Mesendoderm (in vitro differentiated cells): ENCODE results near the gene ZNF469. TPM values are rescaled to one million over a fixed set of nuclear protein-coding genes. Genes with fewer than 3 reads are reported as not detected.

Experiments
- DNase-seq: peaks from one replicate; pipeline ENCODE4 v3.0.0; 2013
- H2AK5ac ChIP-seq: 2 replicates; pipeline ENCODE4 v1.6.1; 2013; ENCODE audit warnings: low read length, inconsistent platforms
- H2BK120ac ChIP-seq: 2 replicates; pipeline ENCODE4 v1.6.1; 2013; ENCODE audit warnings: low read depth, mild to moderate bottlenecking, low read length, moderate library complexity, mixed read lengths
- H2BK15ac ChIP-seq: replicated peaks from 2 replicates; pipeline ENCODE4 v1.6.1; 2013; ENCODE audit warnings: low read depth, mild to moderate bottlenecking, moderate library complexity
- H2BK5ac ChIP-seq: 2 replicates; pipeline ENCODE4 v1.6.1; 2013; ENCODE audit warnings: low read length, inconsistent platforms
- H3K18ac ChIP-seq: 2 replicates; pipeline ENCODE4 v1.6.1; 2013; ENCODE audit warnings: mild to moderate bottlenecking, low read length, mixed read lengths
- H3K23ac ChIP-seq: one replicate; pipeline ENCODE4 v1.6.1; 2013; ENCODE audit warnings: low read length
- H3K27ac ChIP-seq: 2 replicates; pipeline ENCODE4 v1.5.1; 2013; ENCODE audit warnings: low read depth, mild to moderate bottlenecking, inconsistent platforms, low read length, moderate library complexity
- H3K27me3 ChIP-seq: 2 replicates; pipeline ENCODE4 v1.6.1; 2013; ENCODE audit warnings: low read length, control low read depth, mild to moderate bottlenecking, inconsistent platforms; ENCODE audit not compliant: insufficient read depth, poor library complexity
- H3K36me3 ChIP-seq: 2 replicates; pipeline ENCODE4 v1.6.1; 2013; ENCODE audit warnings: low read length, inconsistent platforms; ENCODE audit not compliant: control insufficient read depth, insufficient read depth
- H3K4ac ChIP-seq: one replicate; pipeline ENCODE4 v1.6.1; 2013; ENCODE audit warnings: low read depth, mild to moderate bottlenecking, low read length, moderate library complexity
- H3K4me1 ChIP-seq: 2 replicates; pipeline ENCODE4 v1.6.1; 2013; ENCODE audit warnings: low read depth, low read length, inconsistent platforms; ENCODE audit not compliant: control insufficient read depth
- H3K4me2 ChIP-seq: 2 replicates; pipeline ENCODE4 v1.6.1; 2013; ENCODE audit warnings: low read length
- H3K4me3 ChIP-seq: 2 replicates; pipeline ENCODE4 v1.5.1; 2013; ENCODE audit warnings: mild to moderate bottlenecking, low read length
- H3K56ac ChIP-seq: one replicate; pipeline ENCODE4 v1.6.1; 2013; ENCODE audit warnings: low read length
- H3K79me1 ChIP-seq: 2 replicates; pipeline ENCODE4 v1.6.1; 2013; ENCODE audit warnings: low read length, inconsistent platforms
- H3K79me2 ChIP-seq: 2 replicates; pipeline ENCODE4 v1.6.1; 2013; ENCODE audit warnings: mild to moderate bottlenecking, low read length; ENCODE audit not compliant: control insufficient read depth, insufficient read depth
- H3K9ac ChIP-seq: 2 replicates; pipeline ENCODE4 v1.6.1; 2013; ENCODE audit warnings: low read length, inconsistent platforms
- H4K5ac ChIP-seq: one replicate; pipeline ENCODE4 v1.6.1; 2013; ENCODE audit warnings: low read length
- H4K8ac ChIP-seq: one replicate; pipeline ENCODE4 v1.6.1; 2013; ENCODE audit warnings: low read depth, mild to moderate bottlenecking, control low read depth, low read length, moderate library complexity
- WGBS: extraction: QIAGEN DNeasy Blood & Tissue Kit; methylation state at CpG from one replicate; pipeline ENCODE4 v1.1.7; 2013; ENCODE audit warnings: low lambda C conversion rate, missing lambda C conversion rate; ENCODE audit not compliant: insufficient coverage; ENCODE audit errors: extremely low coverage; 5-methylcytosine and 5-hydroxymethylcytosine counted together
- polyA plus RNA-seq, 2 experiments: library from polyadenylated mRNA; stranded (reverse); fragments of 200-250 nt; gene quantifications; one replicate each; pipeline ENCODE4 v1.2.3, GENCODE V29; 2013

ZNF469 gene, protein sequence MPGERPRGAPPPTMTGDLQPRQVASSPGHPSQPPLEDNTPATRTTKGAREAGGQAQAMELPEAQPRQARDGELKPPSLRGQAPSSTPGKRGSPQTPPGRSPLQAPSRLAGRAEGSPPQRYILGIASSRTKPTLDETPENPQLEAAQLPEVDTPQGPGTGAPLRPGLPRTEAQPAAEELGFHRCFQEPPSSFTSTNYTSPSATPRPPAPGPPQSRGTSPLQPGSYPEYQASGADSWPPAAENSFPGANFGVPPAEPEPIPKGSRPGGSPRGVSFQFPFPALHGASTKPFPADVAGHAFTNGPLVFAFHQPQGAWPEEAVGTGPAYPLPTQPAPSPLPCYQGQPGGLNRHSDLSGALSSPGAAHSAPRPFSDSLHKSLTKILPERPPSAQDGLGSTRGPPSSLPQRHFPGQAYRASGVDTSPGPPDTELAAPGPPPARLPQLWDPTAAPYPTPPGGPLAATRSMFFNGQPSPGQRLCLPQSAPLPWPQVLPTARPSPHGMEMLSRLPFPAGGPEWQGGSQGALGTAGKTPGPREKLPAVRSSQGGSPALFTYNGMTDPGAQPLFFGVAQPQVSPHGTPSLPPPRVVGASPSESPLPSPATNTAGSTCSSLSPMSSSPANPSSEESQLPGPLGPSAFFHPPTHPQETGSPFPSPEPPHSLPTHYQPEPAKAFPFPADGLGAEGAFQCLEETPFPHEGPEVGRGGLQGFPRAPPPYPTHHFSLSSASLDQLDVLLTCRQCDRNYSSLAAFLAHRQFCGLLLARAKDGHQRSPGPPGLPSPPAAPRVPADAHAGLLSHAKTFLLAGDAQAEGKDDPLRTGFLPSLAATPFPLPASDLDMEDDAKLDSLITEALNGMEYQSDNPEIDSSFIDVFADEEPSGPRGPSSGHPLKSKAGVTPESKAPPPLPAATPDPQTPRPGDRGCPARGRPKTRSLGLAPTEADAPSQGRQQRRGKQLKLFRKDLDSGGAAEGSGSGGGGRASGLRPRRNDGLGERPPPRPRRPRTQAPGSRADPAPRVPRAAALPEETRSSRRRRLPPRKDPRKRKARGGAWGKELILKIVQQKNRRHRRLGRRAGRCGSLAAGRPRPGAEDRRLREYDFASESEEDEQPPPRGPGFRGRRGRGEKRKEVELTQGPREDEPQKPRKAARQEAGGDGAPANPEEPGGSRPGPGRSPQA (N-terminal part only)
- 0.67 TPM for polyA plus RNA-seq (2013, experiment 1 of 2)
- 0.63 TPM for polyA plus RNA-seq (2013, experiment 2 of 2)

DNA sequence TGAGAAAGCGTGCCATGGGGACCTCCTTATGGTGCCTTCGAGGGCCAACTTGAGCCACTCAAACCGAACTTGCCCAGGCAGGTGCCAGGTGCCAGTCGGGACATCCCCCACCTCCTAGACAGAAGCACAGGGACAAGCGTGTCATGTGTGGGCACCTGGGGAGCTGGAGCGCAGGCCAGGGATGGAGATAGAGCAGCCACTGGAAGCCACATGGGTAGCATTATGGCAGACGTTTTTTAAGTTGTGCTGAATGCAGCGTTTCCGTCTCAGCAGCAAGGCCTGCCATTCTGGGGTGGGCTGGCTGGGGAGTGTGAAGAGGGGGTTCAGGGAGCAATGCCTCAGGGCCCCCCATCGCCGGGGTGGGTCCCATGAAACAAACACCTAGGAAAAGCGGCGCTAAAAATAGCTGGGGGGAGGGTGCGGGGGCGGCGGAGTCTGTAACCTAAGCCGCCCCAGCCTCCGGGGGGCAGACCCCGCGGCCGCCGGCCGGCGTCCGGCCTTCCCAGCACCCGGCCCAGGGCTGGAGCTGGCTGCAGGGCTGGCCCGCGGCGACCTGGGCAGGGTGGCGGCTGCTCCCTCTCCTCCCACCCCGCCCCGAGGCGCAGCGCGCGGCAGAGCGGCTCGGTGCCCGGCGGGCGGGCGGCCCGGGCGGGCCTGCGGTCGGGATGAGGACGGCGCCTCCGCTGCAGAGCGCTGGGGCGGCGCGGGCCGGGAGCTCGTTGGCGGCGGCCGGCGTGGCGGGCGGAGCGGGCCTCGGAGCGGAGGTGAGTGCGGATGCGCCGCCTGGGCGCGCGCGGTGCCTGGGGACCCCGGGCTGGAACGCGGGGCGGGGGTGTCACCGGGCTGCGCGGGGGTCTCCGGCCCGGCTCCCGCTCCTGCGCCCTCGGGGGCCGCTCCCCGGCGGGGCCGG, at the start of gene ZNF469:
Gene ZNF469 (plus strand): TSS at position 469 of the 910 bp plus-strand sequence. CDS start 44,512 bp downstream, outside the sequence.
- H3K4me3 ChIP-seq, result no peak within 1 kb of the TSS
- no peak for DNase-seq
- peak within 1 kb of the TSS; percentile 66 for H3K23ac ChIP-seq
- no peaks in the 10 kb centered on the region for H3K79me1 ChIP-seq
- no peak within 1 kb of the TSS for H3K27ac ChIP-seq
- H3K36me3 ChIP-seq, result no peaks in the 10 kb centered on the region
- no peaks in the 10 kb centered on the region for H3K4me1 ChIP-seq
- no peaks in the 10 kb centered on the region for H3K79me2 ChIP-seq
- no peak within 1 kb of the TSS for H2AK5ac ChIP-seq
- H3K4ac ChIP-seq, result no peak within 1 kb of the TSS
- peaks cover 20% of the 10 kb centered on the region for H3K27me3 ChIP-seq
- H3K4me2 ChIP-seq, result no peak within 1 kb of the TSS
- no peak within 1 kb of the TSS for H3K18ac ChIP-seq
- H2BK120ac ChIP-seq, result no peak within 1 kb of the TSS
- no peak within 1 kb of the TSS for H4K8ac ChIP-seq
- WGBS, result no CpG with 5 or more reads among the region's 87 CpGs
- no peak within 1 kb of the TSS for H2BK15ac ChIP-seq
- no peak within 1 kb of the TSS for H2BK5ac ChIP-seq
- peak within 1 kb of the TSS; percentile 49 for H3K56ac ChIP-seq
- no peak within 1 kb of the TSS for H4K5ac ChIP-seq
- H3K9ac ChIP-seq, result no peak within 1 kb of the TSS

DNA sequence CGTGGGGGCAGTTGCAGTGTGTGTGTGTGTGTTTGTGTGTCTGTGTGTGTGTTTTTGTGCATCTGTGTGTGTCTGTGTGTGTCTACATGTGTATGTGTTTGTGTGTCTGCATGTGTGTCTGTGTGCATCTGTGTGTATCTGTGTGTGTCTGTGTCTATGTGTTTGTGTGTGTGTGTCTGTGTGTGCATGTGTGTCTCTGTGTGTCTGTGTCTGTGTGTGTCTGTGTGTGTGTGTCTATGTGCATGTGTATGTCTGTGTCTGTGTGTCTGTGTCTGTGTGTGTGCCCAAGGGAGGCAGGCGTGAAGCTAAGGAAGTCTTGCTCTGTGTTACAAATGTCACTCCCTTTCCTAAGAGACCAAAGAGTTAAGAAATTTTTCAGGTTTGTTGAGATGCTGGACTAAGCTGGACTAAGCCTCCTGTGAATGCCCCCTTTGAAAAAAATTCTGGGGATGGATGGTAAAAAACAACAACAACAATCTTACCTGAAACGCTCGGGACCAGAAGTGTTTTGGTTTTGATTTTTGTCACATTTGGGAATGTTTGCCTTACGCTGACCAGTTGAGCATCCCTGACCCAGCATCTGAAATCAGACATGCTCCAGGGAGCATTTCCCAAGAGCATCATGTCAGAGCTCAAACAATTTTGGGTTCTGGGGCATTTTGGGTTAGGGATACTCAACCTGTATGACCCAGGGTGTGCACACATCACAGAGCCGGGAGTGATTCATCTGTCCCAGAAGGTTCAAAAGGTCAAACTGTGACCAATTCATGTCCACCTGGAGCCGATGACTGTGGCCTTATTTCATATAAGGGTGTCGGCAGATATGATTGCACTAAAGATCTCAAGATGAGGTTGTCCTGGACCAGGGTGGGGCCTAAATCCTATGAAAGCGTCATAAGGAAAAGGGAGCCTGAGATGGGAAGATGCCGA, 48.6 kb upstream of the ZNF469 start:
- no peak overlapping the region for H3K9ac ChIP-seq
- no peak overlapping the region for H2BK15ac ChIP-seq
- H3K79me1 ChIP-seq, result no peaks in the 10 kb centered on the region
- no peak overlapping the region for H3K56ac ChIP-seq
- H3K27me3 ChIP-seq, result no peaks in the 10 kb centered on the region
- H3K4me3 ChIP-seq, result no peak overlapping the region
- no peak overlapping the region for H2AK5ac ChIP-seq
- H3K4ac ChIP-seq, result no peak overlapping the region
- H3K79me2 ChIP-seq, result no peaks in the 10 kb centered on the region
- no peak overlapping the region for H2BK5ac ChIP-seq
- H3K36me3 ChIP-seq, result no peaks in the 10 kb centered on the region
- no peak overlapping the region for H4K5ac ChIP-seq
- no peak overlapping the region for H3K23ac ChIP-seq
- H2BK120ac ChIP-seq, result no peak overlapping the region
- no peak overlapping the region for H4K8ac ChIP-seq
- H3K27ac ChIP-seq, result no peak overlapping the region
- no peak overlapping the region for H3K18ac ChIP-seq
- no peak for DNase-seq
- no CpG with 5 or more reads among the region's 10 CpGs for WGBS
- no peaks in the 10 kb centered on the region for H3K4me1 ChIP-seq
- no peak overlapping the region for H3K4me2 ChIP-seq

GRCh38 chr16:88334778-88335720, 47.7 kb upstream of the ZNF469 start:
- Histone ChIP-seq H3K4ac (no peak overlapping the region), H3K27ac (no peak overlapping the region), H2BK15ac (no peak overlapping the region), H2AK5ac (no peak overlapping the region), H3K27me3 (no peaks in the 10 kb centered on the region), H3K23ac (no peak overlapping the region), H3K79me2 (no peaks in the 10 kb centered on the region), H4K5ac (no peak overlapping the region), H2BK5ac (no peak overlapping the region), H3K4me2 (no peak overlapping the region), H3K9ac (no peak overlapping the region), H3K4me1 (no peaks in the 10 kb centered on the region), H3K56ac (no peak overlapping the region), H4K8ac (no peak overlapping the region), H3K4me3 (no peak overlapping the region), H2BK120ac (no peak overlapping the region), H3K18ac (no peak overlapping the region), H3K36me3 (no peaks in the 10 kb centered on the region), H3K79me1 (no peaks in the 10 kb centered on the region)
- no peak for DNase-seq
- no CpG with 5 or more reads among the region's 29 CpGs for WGBS

DNA sequence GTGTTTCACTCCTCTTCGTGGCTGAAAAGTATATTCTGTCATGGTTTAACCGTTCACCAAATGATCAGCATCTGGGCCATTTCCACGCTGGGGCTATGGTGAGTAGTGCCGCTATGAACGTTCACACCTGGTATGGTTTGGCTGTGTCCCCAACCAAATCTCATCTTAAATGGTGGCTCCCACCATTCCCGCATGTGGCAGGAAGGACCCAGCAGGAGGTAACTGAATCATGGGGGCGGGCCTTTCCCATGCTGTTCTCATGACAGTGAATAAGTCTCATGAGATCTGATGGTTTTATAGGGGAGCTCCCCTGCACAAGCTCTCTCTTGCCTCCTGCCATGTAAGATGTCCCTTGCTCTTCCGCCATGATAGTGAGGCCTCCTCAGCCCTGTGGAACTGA, 45.7 kb upstream of the ZNF469 start:
- Histone ChIP-seq H3K27ac (no peak overlapping the region), H3K4ac (no peak overlapping the region), H3K4me3 (no peak overlapping the region), H3K36me3 (no peaks in the 10 kb centered on the region), H3K9ac (no peak overlapping the region), H3K79me1 (no peaks in the 10 kb centered on the region), H2AK5ac (no peak overlapping the region), H2BK120ac (no peak overlapping the region), H4K8ac (no peak overlapping the region), H3K23ac (no peak overlapping the region), H3K79me2 (no peaks in the 10 kb centered on the region), H4K5ac (no peak overlapping the region), H3K27me3 (no peaks in the 10 kb centered on the region), H2BK5ac (no peak overlapping the region), H2BK15ac (no peak overlapping the region), H3K4me2 (no peak overlapping the region), H3K4me1 (no peaks in the 10 kb centered on the region), H3K56ac (no peak overlapping the region), H3K18ac (no peak overlapping the region)
- no peak for DNase-seq
- WGBS, result no CpG with 5 or more reads among the region's 8 CpGs
